ENCODE measurements around the gene RGMA. TPM values are rescaled to one million over a fixed set of nuclear protein-coding genes. Genes with fewer than 3 reads are reported as not detected.

RGMA gene
- total and polyA plus RNA-seq, 2 of the 8 experiments (the other 6 are each of a cell fraction or from before 2014, with no cell fraction given), result 19.9 to 39.8 TPM

DNA sequence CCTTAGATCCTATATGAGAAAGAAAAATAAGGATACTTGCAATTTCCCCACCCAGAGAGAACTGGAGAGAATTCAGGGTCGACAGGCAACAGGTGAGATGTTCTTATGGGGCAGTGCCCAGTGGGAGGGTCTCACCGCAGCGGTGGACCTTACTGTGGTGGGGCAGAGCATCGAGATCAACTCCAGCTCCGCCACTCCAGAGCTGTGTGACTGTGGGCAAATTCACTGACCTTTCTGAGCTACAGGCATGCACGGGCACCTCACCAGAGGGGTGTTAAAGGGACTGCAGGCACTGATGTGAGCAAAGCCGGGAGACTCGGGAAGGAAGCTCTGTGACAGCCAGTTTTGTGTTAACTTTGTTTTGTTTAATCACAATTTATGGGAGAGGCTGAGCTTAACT is 30.9 kb downstream of the RGMA start:
- TF ChIP-seq ZNF274 (IDR thresholded peaks at IDR 0.05; ENCODE audit: borderline replicate concordance, extremely low read depth, low read length) (no peak), RXRA (IDR thresholded peaks at IDR 0.05; ENCODE audit: insufficient read depth, low read depth, low read length) (no peak), FOSL1 (IDR thresholded peaks at IDR 0.05; ENCODE audit: insufficient read depth, low read depth, low read length) (no peak), GTF2F1 (IDR thresholded peaks at IDR 0.05; ENCODE audit: borderline replicate concordance, low read depth, low read length) (no peak), NRF1 (IDR thresholded peaks at IDR 0.05; ENCODE audit: low read depth, low read length) (no peak), CBX8 (IDR thresholded peaks at IDR 0.05; ENCODE audit: borderline replicate concordance, low read depth, low read length) (no peak), POLR2AphosphoS5 (IDR thresholded peaks at IDR 0.05; ENCODE audit: low read depth, low read length) (no peak), HDAC6 (IDR thresholded peaks at IDR 0.05; ENCODE audit: low read depth, low read length) (no peak), GABPA (IDR thresholded peaks at IDR 0.05; ENCODE audit: borderline replicate concordance, insufficient read depth, low read length) (no peak), EZH2 (IDR thresholded peaks at IDR 0.05; ENCODE audit: low read depth, low read length, severe bottlenecking) (no peak)
- TF ChIP-seq, protein P1, sequence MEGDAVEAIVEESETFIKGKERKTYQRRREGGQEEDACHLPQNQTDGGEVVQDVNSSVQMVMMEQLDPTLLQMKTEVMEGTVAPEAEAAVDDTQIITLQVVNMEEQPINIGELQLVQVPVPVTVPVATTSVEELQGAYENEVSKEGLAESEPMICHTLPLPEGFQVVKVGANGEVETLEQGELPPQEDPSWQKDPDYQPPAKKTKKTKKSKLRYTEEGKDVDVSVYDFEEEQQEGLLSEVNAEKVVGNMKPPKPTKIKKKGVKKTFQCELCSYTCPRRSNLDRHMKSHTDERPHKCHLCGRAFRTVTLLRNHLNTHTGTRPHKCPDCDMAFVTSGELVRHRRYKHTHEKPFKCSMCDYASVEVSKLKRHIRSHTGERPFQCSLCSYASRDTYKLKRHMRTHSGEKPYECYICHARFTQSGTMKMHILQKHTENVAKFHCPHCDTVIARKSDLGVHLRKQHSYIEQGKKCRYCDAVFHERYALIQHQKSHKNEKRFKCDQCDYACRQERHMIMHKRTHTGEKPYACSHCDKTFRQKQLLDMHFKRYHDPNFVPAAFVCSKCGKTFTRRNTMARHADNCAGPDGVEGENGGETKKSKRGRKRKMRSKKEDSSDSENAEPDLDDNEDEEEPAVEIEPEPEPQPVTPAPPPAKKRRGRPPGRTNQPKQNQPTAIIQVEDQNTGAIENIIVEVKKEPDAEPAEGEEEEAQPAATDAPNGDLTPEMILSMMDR (IDR thresholded peaks at IDR 0.05; ENCODE audit: control extremely low read depth in 1 of 3, insufficient read depth in 1 of 3, low read depth in 1 of 3, low read length in 3 of 3), result no peak
- H2BK5ac ChIP-seq (ENCODE audit: low read depth, low read length), result no peak overlapping the region
- no peak overlapping the region for H2AFZ ChIP-seq (ENCODE audit: low read length)
- FAIRE-seq (no peak), DNase-seq (ENCODE audit: low read depth in 1 of 2, low spot score in 2 of 2) (no peak)
- H3K14ac ChIP-seq (ENCODE audit: insufficient read length), result no peak overlapping the region
- WGBS, 2 experiments (ENCODE audit: extremely low coverage in 1 of 2, insufficient coverage in 1 of 2, insufficient read length in 1 of 2, insufficient replicate concordance in 2 of 2, low coverage in 1 of 2, low lambda C conversion rate in 2 of 2, missing lambda C conversion rate in 1 of 2), result 94% methylated on average over 8 of the region's 8 CpGs; no CpG with 5 or more reads in 1 of the 2 experiments
- peak overlapping the region; percentile 78 for H3K18ac ChIP-seq (ENCODE audit: extremely low read depth, low read length)
- no peaks in the 10 kb centered on the region for H3K23me2 ChIP-seq (ENCODE audit: low read depth, low read length)
- 0 out of 2 replicates have a peak overlapping the region, but pooled peaks have one; percentile 29 for H2BK15ac ChIP-seq (ENCODE audit: low read length)
- peaks cover 11 to 81% of the 10 kb centered on the region in 2 experiments; a peak in 3 of 4 replicates for H3K79me2 ChIP-seq (ENCODE audit: control insufficient read depth in 1 of 2, insufficient read depth in 2 of 2, low read length in 2 of 2)
- H3K36me3 ChIP-seq (ENCODE audit: control insufficient read depth in 2 of 4, insufficient read depth in 4 of 4, low read length in 3 of 4), result peaks cover 3 to 71% (median 9%) of the 10 kb centered on the region in 4 experiments; a peak in 7 of 8 replicates
- H3K4me1 ChIP-seq (replicated peaks in 1 of 4; ENCODE audit: control insufficient read depth in 3 of 4, insufficient read depth in 4 of 4, low read length in 3 of 4), result peaks cover 17 to 56% (median 30%) of the 10 kb centered on the region in 4 experiments
- no peak overlapping the region for H3K56ac ChIP-seq (replicated peaks; ENCODE audit: insufficient read length, low read depth, low read length)
- no peaks in the 10 kb centered on the region for H3K27me3 ChIP-seq (replicated peaks in 1 of 4; ENCODE audit: control insufficient read depth in 3 of 4, extremely low read depth in 1 of 4, insufficient read depth in 3 of 4, low read length in 3 of 4)
- H3K9ac ChIP-seq (replicated peaks in 1 of 4; ENCODE audit: extremely low read depth in 1 of 4, low read depth in 3 of 4, low read length in 3 of 4), result no peak overlapping the region
- H4K8ac ChIP-seq (ENCODE audit: extremely low read depth, insufficient read depth, low read length), result no peak overlapping the region
- H2BK20ac ChIP-seq (ENCODE audit: low read length), result no peak overlapping the region
- H3K4me2 ChIP-seq (ENCODE audit: insufficient read depth in 1 of 2, low read depth in 2 of 2, low read length in 2 of 2), result no peak overlapping the region
- H3K4me3 ChIP-seq (ENCODE audit: extremely low read depth in 1 of 4, insufficient read depth in 2 of 4, low read depth in 3 of 4, low read length in 4 of 4), result no peak overlapping the region
- no peak overlapping the region for H3K4ac ChIP-seq (replicated peaks; ENCODE audit: insufficient read length, low read depth, low read length)
- H2BK120ac ChIP-seq (replicated peaks; ENCODE audit: low read depth, low read length), result no peak overlapping the region
- H4K91ac ChIP-seq (replicated peaks; ENCODE audit: insufficient read length, low read length), result peak overlapping the region; percentile 31
- H3K79me1 ChIP-seq (ENCODE audit: low read depth, low read length), result peaks cover 40% of the 10 kb centered on the region
- H4K20me1 ChIP-seq (replicated peaks in 1 of 2; ENCODE audit: control insufficient read depth in 1 of 2, insufficient read depth in 2 of 2, low read length in 2 of 2), result peaks cover 17 to 37% of the 10 kb centered on the region in 2 experiments
- H2BK12ac ChIP-seq (ENCODE audit: low read depth, low read length), result peak overlapping the region; percentile 12; the same call in 1 of the 2 replicates
- CTCF ChIA-PET (ENCODE audit: partially characterized antibody), result interaction anchor here (0.7 to 15.8 kb wide), 7 partner anchors 12 to 1062 kb away, joined by 3 to 119 read pairs (median 20); no protein-coding TSS in a partner anchor
- no peak overlapping the region for H3K27ac ChIP-seq (ENCODE audit: low read depth, low read length)
- POLR2A ChIA-PET (ENCODE audit: partially characterized antibody), result interaction anchor here (0.8 to 1.5 kb wide), 3 partner anchors 9 to 17 kb away, joined by 3 to 5 read pairs (median 3); no protein-coding TSS in a partner anchor
- H2AK5ac ChIP-seq (ENCODE audit: low read depth, low read length), result no peak overlapping the region
- no peaks in the 10 kb centered on the region for H3K9me3 ChIP-seq (ENCODE audit: insufficient read depth in 2 of 2, low read depth in 1 of 2, low read length in 1 of 2)
- H3K23ac ChIP-seq (ENCODE audit: insufficient read length), result no peak overlapping the region
- no peak overlapping the region for H4K5ac ChIP-seq (ENCODE audit: insufficient read length, low read depth, low read length)

Data from H1 (cell line).